MCF 10A (cell line): Measurements from ENCODE around the gene CDC25B. TPM values are rescaled to one million over a fixed set of nuclear protein-coding genes. Genes with fewer than 3 reads are reported as not detected.

Experiments
- BruUV-seq: library from RNA; stranded (reverse); fragments of 400-500 nt; replicated peaks from 2 replicates; lab custom pipeline; 2021; lab: Mats Ljungman, UMichigan
- CTCF ChIA-PET: fragments of 300-600 bp; sonication (Branson Sonifier 250); formaldehyde crosslinking; extraction: SDS; loops from one replicate; lab custom pipeline; 2021; ENCODE audit warnings: antibody characterized with exemption, inconsistent platforms; lab: Yijun Ruan, JAX
- POLR2A ChIA-PET: fragments of 300-600, 350-650 bp; sonication (Branson Sonifier 250); formaldehyde crosslinking; extraction: SDS; loops from one replicate; lab custom pipeline; 2020; ENCODE audit warnings: antibody characterized with exemption, inconsistent platforms; lab: Yijun Ruan, JAX
- DNase-seq: peaks from one replicate; pipeline ENCODE4 v3.0.0-alpha.2; 2018; ENCODE audit not compliant: unreplicated experiment
- H3K27ac Mint-ChIP-seq: one replicate; pipeline ENCODE4 v1.8.0; 2022; ENCODE audit warnings: mild to moderate bottlenecking, low read depth, mixed read lengths; ENCODE audit not compliant: unreplicated experiment
- H3K27me3 Mint-ChIP-seq: one replicate; pipeline ENCODE4 v1.8.0; 2022; ENCODE audit warnings: mixed read lengths; ENCODE audit not compliant: insufficient read depth, unreplicated experiment
- H3K36me3 Mint-ChIP-seq: one replicate; pipeline ENCODE4 v1.8.0; 2022; ENCODE audit warnings: mild to moderate bottlenecking, moderate library complexity, mixed read lengths; ENCODE audit not compliant: insufficient read depth, unreplicated experiment
- H3K4me1 Mint-ChIP-seq: one replicate; pipeline ENCODE4 v1.8.0; 2022; ENCODE audit warnings: mixed read lengths; ENCODE audit not compliant: insufficient read depth, unreplicated experiment
- H3K4me3 Mint-ChIP-seq: one replicate; pipeline ENCODE4 v1.8.0; 2022; ENCODE audit warnings: mild to moderate bottlenecking, moderate library complexity, mixed read lengths; ENCODE audit not compliant: unreplicated experiment
- H3K9me3 Mint-ChIP-seq: one replicate; pipeline ENCODE4 v1.8.0; 2022; ENCODE audit warnings: mixed read lengths; ENCODE audit not compliant: unreplicated experiment
- intact Hi-C: fragments of 100-400 bp; cut with micrococcal nuclease; formaldehyde crosslinking; loops from 2 replicates; pipeline ENCODE4 v1.14.1; 2022
- total RNA-seq: library from RNA; stranded (reverse); gene quantifications from 2 replicates; pipeline ENCODE4 v1.2.3, GENCODE V29; 2022
- TF ChIP-seq, protein P1 (sequence below): fragments of 200-600 bp; IDR thresholded peaks from one replicate; pipeline ENCODE4 v1.8.0; 2022; ENCODE audit warnings: antibody characterized with exemption, mild to moderate bottlenecking; ENCODE audit not compliant: unreplicated experiment

CDC25B gene
- total RNA-seq, 1 experiment from 2014 or later = 134 TPM

DNA sequence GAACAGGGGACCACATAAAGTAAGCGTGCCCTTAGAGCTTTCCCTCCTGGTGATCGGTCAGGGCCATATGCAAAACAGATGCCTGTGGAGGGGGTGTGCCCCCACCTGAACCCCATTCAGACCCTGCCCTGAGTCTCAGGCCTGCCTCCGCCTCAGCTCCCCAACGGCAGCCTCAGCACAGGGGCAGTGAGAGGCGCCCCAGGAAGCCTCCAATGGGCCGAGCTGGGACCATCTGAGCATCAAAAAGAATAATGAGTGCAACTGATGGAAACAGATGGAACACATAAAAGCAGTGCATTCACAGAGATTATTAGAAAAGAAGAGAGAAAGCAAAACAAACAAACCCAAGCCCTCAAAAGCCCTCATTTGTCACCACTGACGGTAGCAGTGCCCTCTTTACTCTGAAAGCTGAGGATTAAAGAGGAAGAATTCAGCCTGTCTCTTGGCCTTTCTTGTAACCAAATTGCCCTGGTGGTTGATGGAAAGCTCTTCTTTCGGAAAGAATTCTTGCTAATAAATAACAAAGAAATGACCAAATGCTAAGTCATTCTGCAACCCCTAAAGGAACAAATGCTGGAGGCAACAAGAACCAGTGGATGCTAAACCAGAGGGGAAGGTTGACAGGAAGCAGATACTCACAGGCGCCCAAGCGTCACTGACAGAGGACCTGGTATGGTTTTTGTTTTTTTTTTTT lies 35.3 kb upstream of the CDC25B start:
- CTCF ChIA-PET = interaction anchor here (0.7 to 2.2 kb wide), 6 partner anchors 8 to 78 kb away, joined by 3 to 8 read pairs (median 6); partner anchors contain the start of gene SPEF1
- no peak overlapping the region for H3K27ac Mint-ChIP-seq
- intact Hi-C loops = no loop called here

DNA sequence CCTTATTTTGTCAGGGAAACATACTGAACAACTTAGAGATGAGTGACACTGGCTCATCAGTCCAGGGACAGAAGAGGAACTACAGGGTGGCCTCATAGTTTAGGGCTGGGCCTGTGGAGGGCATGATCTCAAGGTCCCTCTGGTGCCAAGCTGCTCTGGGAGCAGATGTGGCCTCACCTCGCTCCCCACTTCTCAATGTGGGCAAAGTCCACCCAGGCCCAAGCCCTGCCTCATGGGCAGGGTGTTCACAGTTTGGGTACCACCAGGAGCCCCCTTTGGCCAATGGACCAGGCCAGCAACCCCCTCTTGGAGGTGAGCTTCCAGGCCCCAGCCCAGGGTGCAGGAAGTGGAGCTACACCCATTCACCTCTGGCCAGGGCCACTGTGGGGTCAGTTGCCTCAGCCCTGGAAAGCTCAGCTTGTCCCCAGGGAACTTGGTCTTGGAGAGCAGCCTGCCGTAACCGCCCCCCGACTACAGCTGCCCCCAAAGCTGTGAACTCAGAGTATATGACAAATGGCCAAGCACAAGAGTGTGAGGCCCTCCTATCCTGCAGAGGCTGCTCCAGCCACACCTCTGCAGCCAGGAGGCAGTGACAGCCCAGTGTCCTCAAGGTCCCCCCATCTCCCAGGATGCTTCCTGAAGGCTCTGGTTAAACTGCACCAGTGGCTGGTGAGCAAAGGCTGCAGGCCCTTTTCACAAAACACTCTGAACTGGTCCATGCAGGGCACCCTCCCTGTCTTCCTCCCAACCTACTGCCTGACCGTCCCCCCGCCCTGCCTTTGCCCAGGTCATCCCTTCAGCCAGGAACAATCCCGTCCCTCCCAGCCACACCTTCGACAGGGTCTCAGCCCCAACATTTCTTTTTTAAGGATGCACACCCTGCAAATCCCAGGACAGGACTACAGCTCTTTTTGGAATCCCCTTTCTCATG lies 32.2 kb upstream of the CDC25B start:
- no peak overlapping the region for H3K4me3 Mint-ChIP-seq
- no peak overlapping the region for H3K27ac Mint-ChIP-seq
- no peaks in the 10 kb centered on the region for H3K9me3 Mint-ChIP-seq
- TF ChIP-seq, protein P1, sequence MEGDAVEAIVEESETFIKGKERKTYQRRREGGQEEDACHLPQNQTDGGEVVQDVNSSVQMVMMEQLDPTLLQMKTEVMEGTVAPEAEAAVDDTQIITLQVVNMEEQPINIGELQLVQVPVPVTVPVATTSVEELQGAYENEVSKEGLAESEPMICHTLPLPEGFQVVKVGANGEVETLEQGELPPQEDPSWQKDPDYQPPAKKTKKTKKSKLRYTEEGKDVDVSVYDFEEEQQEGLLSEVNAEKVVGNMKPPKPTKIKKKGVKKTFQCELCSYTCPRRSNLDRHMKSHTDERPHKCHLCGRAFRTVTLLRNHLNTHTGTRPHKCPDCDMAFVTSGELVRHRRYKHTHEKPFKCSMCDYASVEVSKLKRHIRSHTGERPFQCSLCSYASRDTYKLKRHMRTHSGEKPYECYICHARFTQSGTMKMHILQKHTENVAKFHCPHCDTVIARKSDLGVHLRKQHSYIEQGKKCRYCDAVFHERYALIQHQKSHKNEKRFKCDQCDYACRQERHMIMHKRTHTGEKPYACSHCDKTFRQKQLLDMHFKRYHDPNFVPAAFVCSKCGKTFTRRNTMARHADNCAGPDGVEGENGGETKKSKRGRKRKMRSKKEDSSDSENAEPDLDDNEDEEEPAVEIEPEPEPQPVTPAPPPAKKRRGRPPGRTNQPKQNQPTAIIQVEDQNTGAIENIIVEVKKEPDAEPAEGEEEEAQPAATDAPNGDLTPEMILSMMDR = no peak
- H3K27me3 Mint-ChIP-seq = no peaks in the 10 kb centered on the region
- H3K36me3 Mint-ChIP-seq = peaks cover 6% of the 10 kb centered on the region
- intact Hi-C loops = no loop called here
- no peak for DNase-seq
- no TSS peak for BruUV-seq
- CTCF ChIA-PET = interaction anchor here (0.8 to 6.7 kb wide), 4 partner anchors 9 to 91 kb away, joined by 3 to 65 read pairs (median 6); partner anchors contain the start of genes AP5S1 and SPEF1
- POLR2A ChIA-PET = interaction anchor here (0.7 kb wide), 1 partner anchor 604 kb away, joined by 3 read pairs; no protein-coding TSS in a partner anchor
- H3K4me1 Mint-ChIP-seq = peaks cover 14% of the 10 kb centered on the region

More for the DNA sequence above, 35.3 kb upstream of the CDC25B start:
- H3K9me3 Mint-ChIP-seq = no peaks in the 10 kb centered on the region
- no peak for DNase-seq
- H3K4me1 Mint-ChIP-seq = peaks cover 2% of the 10 kb centered on the region
- TF ChIP-seq, protein P1 = no peak
- no TSS peak for BruUV-seq
- POLR2A ChIA-PET = no interaction called here
- H3K36me3 Mint-ChIP-seq = peaks cover 20% of the 10 kb centered on the region
- no peak overlapping the region for H3K4me3 Mint-ChIP-seq
- no peaks in the 10 kb centered on the region for H3K27me3 Mint-ChIP-seq

DNA sequence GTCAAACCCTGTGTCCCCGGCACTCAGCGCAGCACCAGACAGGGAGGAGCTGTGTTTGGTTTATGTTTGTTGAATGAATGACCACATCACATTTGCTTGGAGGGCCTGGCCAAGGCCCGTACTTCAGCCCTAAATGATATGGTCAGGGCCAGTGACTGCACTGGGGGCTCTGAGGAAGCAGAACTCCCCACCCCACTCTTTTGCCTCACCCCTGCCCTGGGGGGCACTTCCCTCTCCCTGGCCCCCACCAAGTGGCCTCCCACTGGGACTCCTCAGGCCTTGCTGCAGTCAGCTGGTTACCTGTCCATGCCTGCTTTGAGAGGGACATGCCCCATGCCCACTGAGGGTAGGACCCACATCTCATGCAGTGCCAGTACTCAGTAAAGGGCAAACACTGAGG lies 31.5 kb upstream of the CDC25B start:
- DNase-seq = no peak
- H3K27me3 Mint-ChIP-seq = no peaks in the 10 kb centered on the region
- no TSS peak for BruUV-seq
- no peak overlapping the region for H3K27ac Mint-ChIP-seq
- intact Hi-C loops = no loop called here
- H3K4me3 Mint-ChIP-seq = no peak overlapping the region
- TF ChIP-seq, protein P1 = no peak
- peaks cover 6% of the 10 kb centered on the region for H3K36me3 Mint-ChIP-seq
- ChIA-PET POLR2A (no interaction called here), CTCF (interaction anchor here (0.7 to 6.7 kb wide), 5 partner anchors 10 to 90 kb away, joined by 4 to 65 read pairs (median 7); partner anchors contain the start of gene SPEF1)
- H3K9me3 Mint-ChIP-seq = no peaks in the 10 kb centered on the region
- peaks cover 18% of the 10 kb centered on the region for H3K4me1 Mint-ChIP-seq
